ENCODE measurements around the gene ICE1. TPM values are rescaled to one million over a fixed set of nuclear protein-coding genes. Genes with fewer than 3 reads are reported as not detected.

ICE1 gene
- polyA plus RNA-seq, 1 experiment, result 23.4 TPM

- Histone ChIP-seq H3K4me3 (ENCODE audit: low read depth, low read length) (no peak overlapping the region), H3K9me3 (ENCODE audit: control insufficient read depth, insufficient read depth, low read length) (peaks cover 6% of the 10 kb centered on the region; the same call in 1 of the 2 replicates), H3K27ac (ENCODE audit: low read depth, low read length) (no peak overlapping the region), H3K27me3 (ENCODE audit: control insufficient read depth, insufficient read depth, low read length) (no peaks in the 10 kb centered on the region)
- ChIA-PET CTCF (no interaction called here), POLR2A (no interaction called here)
- no peak for DNase-seq (ENCODE audit: low read depth, low spot score)
- TF ChIP-seq, protein P1, sequence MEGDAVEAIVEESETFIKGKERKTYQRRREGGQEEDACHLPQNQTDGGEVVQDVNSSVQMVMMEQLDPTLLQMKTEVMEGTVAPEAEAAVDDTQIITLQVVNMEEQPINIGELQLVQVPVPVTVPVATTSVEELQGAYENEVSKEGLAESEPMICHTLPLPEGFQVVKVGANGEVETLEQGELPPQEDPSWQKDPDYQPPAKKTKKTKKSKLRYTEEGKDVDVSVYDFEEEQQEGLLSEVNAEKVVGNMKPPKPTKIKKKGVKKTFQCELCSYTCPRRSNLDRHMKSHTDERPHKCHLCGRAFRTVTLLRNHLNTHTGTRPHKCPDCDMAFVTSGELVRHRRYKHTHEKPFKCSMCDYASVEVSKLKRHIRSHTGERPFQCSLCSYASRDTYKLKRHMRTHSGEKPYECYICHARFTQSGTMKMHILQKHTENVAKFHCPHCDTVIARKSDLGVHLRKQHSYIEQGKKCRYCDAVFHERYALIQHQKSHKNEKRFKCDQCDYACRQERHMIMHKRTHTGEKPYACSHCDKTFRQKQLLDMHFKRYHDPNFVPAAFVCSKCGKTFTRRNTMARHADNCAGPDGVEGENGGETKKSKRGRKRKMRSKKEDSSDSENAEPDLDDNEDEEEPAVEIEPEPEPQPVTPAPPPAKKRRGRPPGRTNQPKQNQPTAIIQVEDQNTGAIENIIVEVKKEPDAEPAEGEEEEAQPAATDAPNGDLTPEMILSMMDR (IDR thresholded peaks at IDR 0.05; ENCODE audit: low read depth, low read length), result no peak
These were observed 44.7 kb upstream of the ICE1 start for GRCh38 chr5:5377780-5378179.

DNA sequence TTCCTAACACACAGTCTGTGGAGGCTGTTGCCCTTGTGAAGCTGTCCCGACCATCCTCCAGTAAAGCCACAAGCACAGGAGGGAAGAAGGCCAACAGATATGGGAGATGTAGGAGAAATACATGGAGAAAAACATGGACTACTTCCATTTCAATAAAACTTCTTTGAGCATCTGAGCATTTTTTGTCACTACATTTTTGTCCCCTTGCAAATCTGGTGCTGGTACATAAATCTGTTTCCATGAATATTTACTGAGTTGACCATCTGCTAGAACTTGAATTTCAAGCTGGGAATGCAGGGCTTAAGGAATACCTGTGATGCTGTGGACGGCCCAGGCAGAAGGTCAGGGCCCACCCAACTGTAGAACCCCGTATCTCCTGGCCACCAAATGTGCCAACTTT, 43.9 kb upstream of the ICE1 start:
- TF ChIP-seq, protein P1 (IDR thresholded peaks at IDR 0.05; ENCODE audit: low read depth, low read length), result no peak
- ChIA-PET CTCF (no interaction called here), POLR2A (no interaction called here)
- no peaks in the 10 kb centered on the region for H3K27me3 ChIP-seq (ENCODE audit: control insufficient read depth, insufficient read depth, low read length)
- H3K9me3 ChIP-seq (ENCODE audit: control insufficient read depth, insufficient read depth, low read length), result peaks cover 6% of the 10 kb centered on the region; the same call in 1 of the 2 replicates
- H3K4me3 ChIP-seq (ENCODE audit: low read depth, low read length), result no peak overlapping the region
- no peak overlapping the region for H3K27ac ChIP-seq (ENCODE audit: low read depth, low read length)
- no peak for DNase-seq (ENCODE audit: low read depth, low spot score)

- Histone ChIP-seq H3K4me3 (ENCODE audit: low read depth, low read length) (no peak overlapping the region), H3K27ac (ENCODE audit: low read depth, low read length) (no peak overlapping the region), H3K27me3 (ENCODE audit: control insufficient read depth, insufficient read depth, low read length) (no peaks in the 10 kb centered on the region), H3K9me3 (ENCODE audit: control insufficient read depth, insufficient read depth, low read length) (peaks cover 6% of the 10 kb centered on the region; the same call in 1 of the 2 replicates)
- CTCF ChIA-PET, result no interaction called here
- POLR2A ChIA-PET, result no interaction called here
- DNase-seq (ENCODE audit: low read depth, low spot score), result no peak
- TF ChIP-seq, protein P1 (IDR thresholded peaks at IDR 0.05; ENCODE audit: low read depth, low read length), result no peak
These were observed 42.2 kb upstream of the ICE1 start for GRCh38 chr5:5380298-5380697.

GRCh38 chr5:5381310-5381913, 41.1 kb upstream of the ICE1 start:
- Histone ChIP-seq H3K9me3 (ENCODE audit: control insufficient read depth, insufficient read depth, low read length) (0 out of 2 replicates have a peak, but pooled peaks cover under 1% of the 10 kb centered on the region), H3K27ac (ENCODE audit: low read depth, low read length) (no peak overlapping the region), H3K27me3 (ENCODE audit: control insufficient read depth, insufficient read depth, low read length) (no peaks in the 10 kb centered on the region), H3K4me3 (ENCODE audit: low read depth, low read length) (no peak overlapping the region)
- POLR2A ChIA-PET, result no interaction called here
- TF ChIP-seq, protein P1 (IDR thresholded peaks at IDR 0.05; ENCODE audit: low read depth, low read length), result no peak
- DNase-seq (ENCODE audit: low read depth, low spot score), result no peak
- CTCF ChIA-PET, result no interaction called here

DNA sequence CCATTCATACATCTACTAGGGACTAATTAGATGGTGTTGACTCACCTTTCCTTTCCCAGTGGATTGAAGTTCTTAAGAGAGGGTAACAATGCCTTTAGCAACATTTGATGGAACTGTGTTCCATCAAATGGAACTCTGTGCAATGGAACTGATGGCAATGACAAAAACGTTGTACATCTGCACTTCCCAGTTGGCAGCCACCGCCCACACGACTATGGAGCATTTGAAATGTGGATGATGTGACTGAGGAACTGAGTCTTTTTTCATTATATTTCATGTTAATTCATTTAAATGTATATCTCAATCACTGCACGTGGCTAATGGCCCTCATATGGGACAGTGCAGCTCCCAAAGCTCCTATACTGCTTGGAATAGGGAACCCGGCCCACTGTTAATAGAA, 39.0 kb upstream of the ICE1 start:
- H3K27ac ChIP-seq (ENCODE audit: low read depth, low read length), result no peak overlapping the region
- DNase-seq (ENCODE audit: low read depth, low spot score), result no peak
- ChIA-PET CTCF (no interaction called here), POLR2A (no interaction called here)
- H3K27me3 ChIP-seq (ENCODE audit: control insufficient read depth, insufficient read depth, low read length), result no peaks in the 10 kb centered on the region
- TF ChIP-seq, protein P1 (IDR thresholded peaks at IDR 0.05; ENCODE audit: low read depth, low read length), result no peak
- H3K4me3 ChIP-seq (ENCODE audit: low read depth, low read length), result no peak overlapping the region
- H3K9me3 ChIP-seq (ENCODE audit: control insufficient read depth, insufficient read depth, low read length), result no peaks in the 10 kb centered on the region

All from AG04450 (cell line).